SK-N-DZ (cell line): ENCODE measurements around the gene TMEM255B.

Source experiments
- DNase-seq: peaks from one replicate; pipeline ENCODE4 v3.0.0-alpha.2; 2015; ENCODE audit warnings: low spot score

The TMEM255B gene

GRCh38 chr13:113803409-113804016 is 44.5 kb downstream of the TMEM255B start:
- no peak for DNase-seq

DNA sequence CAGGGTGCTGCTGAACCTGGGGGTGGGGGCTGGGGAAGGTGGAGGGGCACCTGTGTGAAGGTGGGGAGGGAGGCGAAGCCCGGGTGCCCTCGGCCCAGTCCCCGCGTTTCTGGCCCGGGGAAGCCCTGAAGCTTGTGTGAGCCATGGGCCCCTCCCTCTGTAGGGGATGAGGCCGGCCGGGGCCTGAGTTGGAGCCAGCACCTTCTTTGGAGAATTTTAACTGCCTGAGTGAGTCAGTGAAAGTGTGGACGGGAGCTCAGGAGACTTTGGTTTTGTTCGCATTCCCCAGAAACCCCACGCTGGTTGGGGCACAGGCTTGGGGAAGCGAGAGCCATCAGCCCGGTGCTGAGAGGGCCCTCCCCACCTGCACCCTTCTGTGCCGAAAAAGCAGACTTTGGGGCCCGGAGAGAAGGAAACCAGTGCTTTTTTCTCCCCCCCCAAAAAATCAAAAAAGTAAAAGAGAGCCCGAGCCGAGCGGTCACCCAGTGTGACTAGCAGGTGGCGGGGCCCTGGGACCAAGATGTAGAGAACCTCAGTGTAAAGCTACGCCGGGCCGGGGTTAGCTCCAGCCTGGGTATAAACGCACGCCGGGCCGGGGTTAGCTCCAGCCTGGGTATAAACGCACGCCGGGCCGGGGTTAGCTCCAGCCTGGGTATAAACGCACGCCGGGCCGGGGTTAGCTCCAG is 45.1 kb downstream of the TMEM255B start:
- no peak for DNase-seq

- DNase-seq: no peak
Observed at GRCh38 chr13:113804703-113805430, 45.8 kb downstream of the TMEM255B start.

- DNase-seq: no peak
Observed at GRCh38 chr13:113805431-113806103, 46.5 kb downstream of the TMEM255B start.

DNA sequence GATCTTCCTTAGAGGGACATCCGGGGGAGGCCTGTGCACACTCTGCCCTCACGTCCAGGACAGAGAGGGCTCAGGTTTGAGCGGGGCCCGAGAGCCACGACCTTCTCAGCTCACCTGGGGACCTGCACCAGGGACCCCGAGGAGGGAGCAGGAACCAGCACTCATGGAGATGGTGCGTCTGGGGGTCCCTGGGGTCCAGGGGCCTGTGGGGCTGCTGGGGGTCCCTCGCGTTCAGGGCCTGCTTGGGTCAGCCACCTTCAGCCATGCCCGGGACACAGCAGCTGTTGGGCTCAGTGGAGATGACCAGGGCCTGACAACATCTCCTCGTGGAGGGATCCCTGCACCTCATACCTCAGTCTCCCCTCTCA is 47.1 kb downstream of the TMEM255B start:
- no peak for DNase-seq

DNA sequence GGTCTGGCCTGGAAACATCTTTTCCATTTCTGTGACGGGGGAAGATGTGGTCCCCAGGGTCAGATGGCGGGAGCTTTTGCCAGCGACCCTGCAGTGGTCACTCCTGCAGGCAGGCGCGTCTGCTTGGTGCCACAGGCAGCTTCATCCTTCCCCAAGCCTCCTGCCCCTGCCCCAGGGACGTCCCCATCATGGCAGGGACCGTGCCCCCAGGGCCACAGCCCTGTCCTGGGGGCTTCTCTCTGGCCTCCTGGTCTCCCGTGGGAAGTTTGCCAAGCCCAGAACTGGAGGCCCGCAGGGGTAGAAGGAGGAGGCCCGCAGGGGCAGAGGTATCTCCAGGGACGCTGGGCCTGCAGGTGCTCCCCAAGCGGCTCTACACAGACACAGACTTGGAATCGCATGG is 47.5 kb downstream of the TMEM255B start:
- no peak for DNase-seq

DNA sequence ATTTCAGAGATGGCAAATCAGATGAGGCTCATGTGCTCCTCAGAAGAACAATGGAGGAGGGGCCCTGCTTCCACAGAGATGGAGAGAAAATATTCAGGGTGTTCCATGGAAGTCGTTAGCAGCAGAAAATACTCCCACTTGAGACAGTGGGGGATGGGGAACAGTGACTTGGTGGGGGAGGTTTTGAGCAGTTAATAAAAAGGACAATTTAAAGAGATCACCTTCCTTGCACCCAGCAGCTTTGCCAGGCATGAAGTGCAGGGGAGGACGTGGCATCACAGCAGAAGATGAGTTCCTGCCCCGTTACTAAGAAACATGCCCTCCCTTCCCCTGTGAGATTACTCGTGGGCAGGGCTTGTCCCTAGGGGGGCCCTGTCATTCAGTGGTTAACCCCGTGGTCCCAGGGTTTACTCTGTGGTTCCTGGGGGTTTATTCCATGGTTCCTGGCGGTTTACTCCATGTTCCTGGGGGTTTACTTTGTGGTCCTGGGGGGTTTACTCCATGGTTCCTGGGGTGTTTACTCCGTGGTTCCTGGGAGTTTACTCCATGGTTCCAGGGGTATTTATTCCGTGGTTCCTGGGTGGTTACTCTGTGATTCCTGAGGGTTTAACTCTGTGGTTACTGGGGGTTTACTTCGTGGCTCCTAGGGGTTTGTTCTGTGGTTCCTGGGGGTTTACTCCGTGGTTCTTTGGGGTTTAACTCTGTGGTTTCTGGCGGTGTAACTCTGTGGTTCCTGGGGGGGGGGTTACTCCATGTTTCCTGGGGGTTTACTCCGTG is 49.2 kb downstream of the TMEM255B start:
- no peak for DNase-seq

DNA sequence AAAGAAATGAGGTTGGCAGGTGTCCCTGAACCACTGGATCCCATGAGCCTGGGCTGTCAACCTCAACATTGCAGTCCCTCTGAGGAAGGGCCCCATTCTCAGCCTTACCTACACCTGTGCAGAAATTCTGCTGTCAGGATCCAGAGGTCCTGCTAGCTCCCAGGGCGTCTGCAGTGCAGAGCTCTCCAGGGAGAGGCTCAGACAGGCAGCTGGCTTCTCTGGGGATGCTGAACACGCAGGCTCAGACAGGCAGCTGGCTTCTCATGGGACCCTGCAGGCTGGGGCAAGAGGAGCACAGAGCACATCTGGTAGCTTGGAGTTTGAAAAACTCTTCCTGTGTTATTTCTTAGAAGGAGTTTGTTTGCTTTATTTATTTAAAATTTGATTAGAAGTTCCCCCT is 50.9 kb downstream of the TMEM255B start:
- DNase-seq: no peak

DNA sequence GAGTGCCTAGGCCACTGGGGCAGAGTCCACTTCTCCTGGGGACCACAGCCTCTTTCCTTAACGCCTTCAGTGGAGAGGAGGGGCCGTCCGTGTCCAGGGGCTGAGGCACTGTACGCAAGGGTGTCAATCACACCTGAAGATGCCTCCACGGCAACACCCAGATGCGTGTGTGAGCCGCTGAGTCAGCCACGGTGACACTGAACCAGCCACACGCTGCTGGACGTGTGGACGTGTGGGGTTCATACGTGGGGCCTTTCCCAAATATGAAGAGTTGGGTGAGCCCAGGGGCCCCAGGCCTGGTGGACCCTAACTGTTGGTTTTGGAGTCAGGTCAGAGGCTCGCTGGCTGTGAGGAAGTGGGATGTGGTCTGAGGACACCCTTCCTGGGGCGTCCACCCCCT is 51.6 kb downstream of the TMEM255B start:
- DNase-seq: no peak

- no peak for DNase-seq
Observed at GRCh38 chr13:113811081-113811928, 52.3 kb downstream of the TMEM255B start.

DNA sequence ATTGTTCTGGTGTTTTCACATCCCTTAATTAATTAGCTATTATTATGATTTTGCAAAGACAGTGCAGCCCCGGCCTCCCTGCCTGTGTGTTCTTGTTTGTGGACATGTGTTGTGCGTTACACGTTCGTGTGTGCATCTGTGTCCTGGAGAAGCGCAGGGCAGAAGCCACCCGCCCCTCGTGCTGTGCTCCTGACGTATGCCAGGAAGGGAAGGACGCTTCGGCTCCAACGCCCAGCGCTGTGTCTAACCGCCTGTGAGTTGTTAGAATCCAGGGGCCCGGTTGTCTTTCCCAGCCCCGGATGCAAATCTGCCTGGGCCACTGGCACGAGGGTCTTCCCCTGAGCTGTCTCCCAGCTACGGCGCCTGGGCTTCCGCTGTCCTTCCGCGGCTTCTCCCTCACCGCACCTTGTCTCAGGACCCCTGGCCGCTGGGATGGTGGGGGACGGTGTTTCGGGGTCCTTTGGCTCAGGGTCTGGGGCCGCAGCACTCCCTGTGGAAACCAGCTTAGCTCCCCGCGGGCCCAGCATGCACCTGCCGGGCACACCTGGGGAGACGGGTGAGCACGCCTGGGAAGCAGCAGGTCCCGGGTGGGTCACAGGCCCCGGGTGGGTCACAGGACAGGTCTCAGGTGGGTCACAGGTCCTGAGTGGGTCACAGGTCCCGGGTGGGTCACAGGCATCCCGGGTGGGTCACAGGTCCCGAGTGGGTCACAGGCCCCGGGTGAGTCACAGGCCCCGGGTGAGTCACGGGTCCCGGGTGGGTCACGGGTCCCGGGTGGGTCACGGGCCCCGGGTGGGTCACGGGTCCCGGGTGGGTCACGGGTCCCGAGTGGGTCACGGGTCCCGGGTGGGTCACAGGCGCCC is 53.4 kb downstream of the TMEM255B start:
- DNase-seq: no peak

DNA sequence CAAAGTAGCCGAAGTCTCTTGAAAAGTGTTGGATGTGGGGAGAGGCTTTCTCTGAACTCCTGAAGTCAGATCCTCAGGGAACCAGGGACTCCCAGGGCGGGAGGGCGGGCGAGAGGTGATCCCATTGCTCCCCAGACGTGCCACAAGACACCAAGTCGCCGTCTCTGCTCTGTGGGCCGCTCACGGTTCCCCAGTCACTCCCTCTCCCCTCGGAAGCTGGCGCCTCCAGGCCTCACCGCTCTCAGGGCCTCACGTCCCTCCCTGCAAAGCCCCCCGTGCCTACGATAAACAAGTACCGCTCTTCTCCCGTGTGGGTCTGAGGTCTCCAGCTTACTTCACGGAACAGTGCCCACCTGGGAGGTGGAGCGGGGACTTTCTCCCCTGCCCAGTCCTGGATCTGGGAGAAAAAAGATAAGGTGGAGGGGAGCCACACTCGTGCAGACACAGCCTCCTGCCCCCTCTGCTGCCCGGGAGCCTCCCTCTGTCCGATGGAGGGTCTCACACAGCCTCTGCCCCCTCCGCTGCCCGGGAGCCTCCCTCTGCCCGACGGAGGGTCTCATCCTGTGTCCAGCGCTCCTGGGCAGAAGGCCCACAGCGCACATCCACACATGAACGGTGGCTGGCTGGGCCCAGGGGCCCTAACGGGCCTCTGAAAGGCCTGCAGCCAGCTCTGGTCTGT is 54.2 kb downstream of the TMEM255B start:
- no peak for DNase-seq

GRCh38 chr13:113813749-113814434 is 54.9 kb downstream of the TMEM255B start:
- DNase-seq: no peak

DNA sequence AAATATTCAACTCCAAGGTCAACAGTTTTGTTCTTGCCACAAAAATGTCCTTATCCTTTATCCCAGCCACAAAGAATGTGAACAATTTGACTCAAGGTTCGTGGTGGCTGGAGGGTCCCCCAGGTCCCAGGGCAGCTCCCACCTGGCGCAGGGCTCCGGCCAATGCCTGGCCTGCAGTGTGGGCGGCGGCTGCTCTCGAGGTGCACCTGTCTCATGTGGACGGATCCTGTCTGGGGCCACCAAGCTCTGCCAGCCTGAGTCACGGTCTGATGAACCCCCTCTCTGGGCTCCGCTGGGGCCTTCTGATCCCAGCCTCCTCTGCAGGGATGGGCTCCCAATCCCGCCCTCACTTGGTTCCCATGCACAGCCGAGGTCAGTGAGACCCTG is 55.4 kb downstream of the TMEM255B start:
- DNase-seq: no peak

DNA sequence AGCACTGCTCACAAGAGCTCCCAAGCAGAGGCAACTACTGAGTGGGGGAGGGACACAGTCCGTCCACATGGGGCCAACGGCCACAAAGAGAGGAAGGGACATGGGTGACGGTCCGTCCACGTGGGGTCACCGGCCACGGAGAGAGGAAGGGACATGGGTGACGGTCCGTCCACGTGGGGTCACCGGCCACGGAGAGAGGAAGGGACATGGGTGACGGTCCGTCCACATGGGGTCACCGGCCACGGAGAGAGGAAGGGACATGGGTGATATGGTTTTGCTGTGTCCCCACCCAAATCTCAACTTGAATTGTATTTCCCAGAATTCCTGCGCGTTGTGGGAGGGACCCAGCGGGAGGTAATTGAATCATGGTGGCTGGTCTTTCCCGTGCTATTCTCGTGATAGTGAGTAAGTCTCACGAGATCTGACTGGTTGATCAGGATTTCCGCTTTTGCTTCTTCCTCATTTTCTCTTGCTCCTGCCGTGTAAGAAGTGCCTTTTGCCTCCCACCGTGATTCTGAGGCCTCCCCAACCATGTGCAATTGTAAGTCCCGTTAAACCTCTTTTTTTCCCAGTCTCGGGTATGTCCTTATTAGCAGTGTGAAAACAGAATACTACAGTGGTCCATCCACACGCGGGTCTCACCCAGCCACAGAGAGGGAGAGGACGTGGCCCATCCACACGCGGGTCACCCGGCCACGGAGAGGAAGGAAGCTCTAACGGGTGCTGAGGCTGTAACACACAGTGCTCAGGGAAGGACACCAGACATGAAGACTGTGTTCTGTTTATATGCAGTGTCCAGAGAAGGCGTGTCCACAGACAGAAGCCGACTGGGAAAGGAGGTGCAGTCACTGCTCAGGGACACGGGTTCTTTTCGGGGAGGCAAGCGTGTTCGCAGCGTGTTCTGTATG is 56.4 kb downstream of the TMEM255B start:
- peak; percentile 32 for DNase-seq

- no peak for DNase-seq
Observed at GRCh38 chr13:113816254-113816929, 57.4 kb downstream of the TMEM255B start.
